ENCODE data around the gene CCDC40. TPM values are rescaled to one million over a fixed set of nuclear protein-coding genes. Genes with fewer than 3 reads are reported as not detected.

The CCDC40 gene
- total RNA-seq, 1 experiment from 2014 or later, result 16.3 TPM

- ChIA-PET CTCF (interaction anchor here (0.7 to 5.4 kb wide), 2 partner anchors 21 to 39 kb away, joined by 3 to 107 read pairs; partner anchors contain the start of gene GAA), POLR2A (interaction anchor here (1.2 kb wide), 1 partner anchor 67 kb away, joined by 5 read pairs; no protein-coding TSS in a partner anchor)
- H3K27ac Mint-ChIP-seq, result no peak overlapping the region
- peaks cover 14% of the 10 kb centered on the region for H3K4me1 Mint-ChIP-seq
- TF ChIP-seq NR2C2 (CRISPR knock-in tag; IDR thresholded peaks at IDR 0.05), result no peak
- peaks cover 2% of the 10 kb centered on the region; the same call in 1 of the 2 replicates for H3K36me3 Mint-ChIP-seq
- ATAC-seq (no peak), DNase-seq (ENCODE audit: low spot score) (no peak)
- no peaks in the 10 kb centered on the region for H3K9me3 Mint-ChIP-seq
- H3K4me3 Mint-ChIP-seq, result no peak overlapping the region
- no peaks in the 10 kb centered on the region for H3K27me3 Mint-ChIP-seq (ENCODE audit: low read depth)
Observed at GRCh38 chr17:80122026-80122575, 85.7 kb downstream of the CCDC40 start.

- Mint-ChIP-seq H3K27ac (no peak overlapping the region), H3K4me1 (peaks cover 14% of the 10 kb centered on the region), H3K9me3 (no peaks in the 10 kb centered on the region), H3K36me3 (no peaks in the 10 kb centered on the region), H3K27me3 (ENCODE audit: low read depth) (no peaks in the 10 kb centered on the region), H3K4me3 (no peak overlapping the region)
- CTCF ChIA-PET, result interaction anchor here (1.6 to 5.4 kb wide), 7 partner anchors 11 to 116 kb away, joined by 8 to 107 read pairs (median 11); partner anchors contain the start of gene GAA
- DNase-seq (ENCODE audit: low spot score), result no peak
- TF ChIP-seq FOXP4 (CRISPR knock-in tag; IDR thresholded peaks at IDR 0.05) (no peak), CDX4 (CRISPR knock-in tag; IDR thresholded peaks at IDR 0.05; ENCODE audit: borderline replicate concordance) (no peak), ZNF416 (CRISPR knock-in tag; IDR thresholded peaks at IDR 0.05) (no peak), NFYB (CRISPR knock-in tag; conservative IDR thresholded peaks at IDR 0.05; ENCODE audit: low read depth) (no peak), PRRX2 (CRISPR knock-in tag; IDR thresholded peaks at IDR 0.05) (no peak), ZBTB43 (CRISPR knock-in tag; IDR thresholded peaks at IDR 0.05) (no peak), TEAD1 (CRISPR knock-in tag; IDR thresholded peaks at IDR 0.05) (no peak), USF1 (CRISPR knock-in tag; IDR thresholded peaks at IDR 0.05) (no peak), ZNF138 (CRISPR knock-in tag; conservative IDR thresholded peaks at IDR 0.05) (no peak), ATF1 (CRISPR knock-in tag; IDR thresholded peaks at IDR 0.05) (no peak), ZNF281 (CRISPR knock-in tag; IDR thresholded peaks at IDR 0.05) (no peak)
- ATAC-seq, result no peak
- POLR2A ChIA-PET, result interaction anchor here (0.7 to 1.2 kb wide), 2 partner anchors 66 to 926 kb away, joined by 5 read pairs; no protein-coding TSS in a partner anchor
Observed at GRCh38 chr17:80122926-80123505, 86.6 kb downstream of the CCDC40 start.

GRCh38 chr17:80123791-80124190 lies 87.3 kb downstream of the CCDC40 start:
- DNase-seq (ENCODE audit: low spot score) (no peak), ATAC-seq (no peak)
- ChIA-PET CTCF (interaction anchor here (0.6 to 5.4 kb wide), 45 partner anchors 8 to 1026 kb away, joined by 3 to 107 read pairs (median 6); partner anchors contain the start of genes GAA, SGSH and SLC26A11), POLR2A (interaction anchor here (0.8 to 1.7 kb wide), 4 partner anchors 9 to 41 kb away, joined by 3 to 16 read pairs (median 4); partner anchors contain the start of gene GAA)
- Mint-ChIP-seq H3K27me3 (ENCODE audit: low read depth) (no peaks in the 10 kb centered on the region), H3K4me3 (no peak overlapping the region), H3K36me3 (no peaks in the 10 kb centered on the region), H3K4me1 (peaks cover 16% of the 10 kb centered on the region), H3K9me3 (no peaks in the 10 kb centered on the region), H3K27ac (peak overlapping the region; percentile 67)
- TF ChIP-seq E2F5 (CRISPR knock-in tag; IDR thresholded peaks at IDR 0.05), result no peak
- TF ChIP-seq ZMAT4 (CRISPR knock-in tag; IDR thresholded peaks at IDR 0.05), result no peak
- no peak for TF ChIP-seq FOXK1 (CRISPR knock-in tag; IDR thresholded peaks at IDR 0.05)
- no peak for TF ChIP-seq IRF2 (CRISPR knock-in tag; IDR thresholded peaks at IDR 0.05; ENCODE audit: borderline replicate concordance, low read depth)
- TF ChIP-seq ZNF138 (CRISPR knock-in tag; conservative IDR thresholded peaks at IDR 0.05), result no peak
- no peak for TF ChIP-seq ZNF219 (CRISPR knock-in tag; IDR thresholded peaks at IDR 0.05; ENCODE audit: borderline replicate concordance)
- TF ChIP-seq ZNF281 (CRISPR knock-in tag; IDR thresholded peaks at IDR 0.05), result no peak

All from WTC11 (cell line).